HepG2 (cell line): ENCODE data around the gene AP1M1. TPM values are rescaled to one million over a fixed set of nuclear protein-coding genes. Genes with fewer than 3 reads are reported as not detected.

Source experiments
- ATAC-seq: fragments of 200-7000 bp; cut with Tn5 transposase; 3 replicates; pipeline ENCODE4 v1.9.1; 2020; ENCODE audit warnings: mild to moderate bottlenecking, moderate library complexity
- BruUV-seq: library from RNA; stranded (reverse); fragments of 400-500 nt; replicated peaks from 2 replicates; lab custom pipeline; 2021; lab: Mats Ljungman, UMichigan
- CTCF ChIA-PET: fragments of 300-600 bp; formaldehyde crosslinking; extraction: SDS; loops from one replicate; lab custom pipeline; 2021; ENCODE audit warnings: low total read pairs, inconsistent platforms, low intra/inter-chr PET ratio; lab: Yijun Ruan, JAX
- POLR2A ChIA-PET: fragments of 350-600 bp; sonication (Branson Sonifier 250); formaldehyde crosslinking; loops from one replicate; lab custom pipeline; 2020; ENCODE audit warnings: antibody characterized with exemption, inconsistent platforms; lab: Yijun Ruan, JAX
- DNase-seq: peaks from one replicate; pipeline ENCODE4 v3.0.0-alpha.2; 2015; ENCODE audit warnings: low spot score
- FAIRE-seq: peaks from 3 replicates; lab custom pipeline; 2011; peaks lifted over from hg19 to GRCh38; lab: Jason Lieb, UNC
- H2AFZ ChIP-seq: one replicate; pipeline ENCODE4 v1.6.1; 2011; ENCODE audit warnings: low read length, inconsistent platforms
- H3K27ac ChIP-seq: fragments of 300-600 bp; 3 replicates; pipeline ENCODE4 v1.8.0; 2011; ENCODE audit warnings: mixed run types, mild to moderate bottlenecking, mixed read lengths, low read length, inconsistent platforms; ENCODE audit not compliant: insufficient read depth; ENCODE audit errors: extremely low read length
- H3K27me3 ChIP-seq, 2 experiments: fragments of 200-600 bp in 1 of 2; 2 replicates in 1 of 2; 3 replicates in 1 of 2; pipeline versions ENCODE4 v1.6.0 to v1.8.0; 2011; ENCODE audit warnings: low read length in 2 of 2, mild to moderate bottlenecking in 2 of 2, moderate library complexity in 2 of 2, inconsistent platforms in 1 of 2; ENCODE audit not compliant: insufficient read depth in 2 of 2, control insufficient read depth in 1 of 2
- H3K36me3 ChIP-seq, 2 experiments: fragments of 200-600 bp in 1 of 2; replicated peaks in 1 of 2; 2 replicates in 1 of 2; 3 replicates in 1 of 2; pipeline versions ENCODE4 v1.5.1 to v1.8.0; 2011; ENCODE audit warnings: low read length in 2 of 2, inconsistent platforms in 1 of 2; ENCODE audit not compliant: insufficient read depth in 2 of 2, control insufficient read depth in 1 of 2
- H3K4me1 ChIP-seq: 2 replicates; pipeline ENCODE4 v1.5.1; 2012; ENCODE audit warnings: low read length, inconsistent platforms; ENCODE audit not compliant: insufficient read depth
- H3K4me2 ChIP-seq: 2 replicates; pipeline ENCODE4 v1.6.0; 2011; ENCODE audit warnings: low read depth, low read length, inconsistent platforms
- H3K4me3 ChIP-seq, 3 experiments: fragments of 200-600 bp in 1 of 3; sonication (generic), shearing (Covaris generic) in 1 of 3; replicated peaks in 1 of 3; 2 replicates each; pipeline ENCODE4 v1.5.1; 2011 to 2016; ENCODE audit warnings: low read length in 3 of 3, inconsistent platforms in 2 of 3, low read depth in 2 of 3, mild to moderate bottlenecking in 2 of 3, control low read depth in 1 of 3, mixed read lengths in 1 of 3; ENCODE audit not compliant: insufficient read depth in 1 of 3
- H3K79me2 ChIP-seq: one replicate; pipeline ENCODE4 v1.6.1; 2011; ENCODE audit warnings: low read length, inconsistent platforms; ENCODE audit not compliant: insufficient read depth
- H3K9ac ChIP-seq: 2 replicates; pipeline ENCODE4 v1.6.0; 2011; ENCODE audit warnings: mild to moderate bottlenecking, low read depth, low read length, inconsistent platforms; ENCODE audit not compliant: insufficient read depth
- H3K9me3 ChIP-seq: 2 replicates; pipeline ENCODE4 v1.5.1; 2012; ENCODE audit warnings: mild to moderate bottlenecking, low read length
- H4K20me1 ChIP-seq: 2 replicates; pipeline ENCODE4 v1.6.0; 2011; ENCODE audit warnings: inconsistent platforms, mild to moderate bottlenecking, low read length, moderate library complexity; ENCODE audit not compliant: insufficient read depth
- CC2D1A ChIP-seq: sonication (generic); formaldehyde crosslinking; IDR thresholded peaks from 2 replicates; pipeline ENCODE4 v1.8.1; 2023; ENCODE audit warnings: mild to moderate bottlenecking, missing genetic modification reagents
- CCDC6 ChIP-seq: sonication (generic); formaldehyde crosslinking; IDR thresholded peaks from 2 replicates; pipeline ENCODE4 v1.8.1; 2022; ENCODE audit warnings: mild to moderate bottlenecking, missing genetic modification reagents, moderate library complexity
- FOXA3 ChIP-seq: IDR thresholded peaks from 2 replicates; pipeline ENCODE4 v1.6.1; 2016; ENCODE audit warnings: missing genetic modification reagents, missing compliant biosample characterization
- HDAC6 ChIP-seq: fragments of 200-600 bp; sonication (generic); IDR thresholded peaks from 2 replicates; pipeline ENCODE4 v1.7.0; 2017; ENCODE audit warnings: mild to moderate bottlenecking, antibody characterized with exemption, low read length, low read depth
- SMAD1 ChIP-seq: sonication (generic); formaldehyde crosslinking; IDR thresholded peaks from 2 replicates; pipeline ENCODE4 v1.4.0; 2020; ENCODE audit warnings: missing genetic modification reagents, low read depth, mild to moderate bottlenecking, borderline replicate concordance
- ZEB1 ChIP-seq: IDR thresholded peaks from 2 replicates; pipeline ENCODE4 v1.6.1; 2012; ENCODE audit warnings: mild to moderate bottlenecking, low read depth, inconsistent platforms; ENCODE audit not compliant: insufficient replicate concordance
- WGBS: methylation state at CpG from one replicate; pipeline ENCODE4 v1.1.6; 2017; ENCODE audit warnings: low lambda C conversion rate; 5-methylcytosine and 5-hydroxymethylcytosine counted together
- in situ Hi-C: cut with HindIII; loops from 2 replicates; pipeline ENCODE4 v1.10.0; 2017; ENCODE audit warnings: low pct_unique_long_range_greater_than_20kb; ENCODE audit not compliant: extremely low pct_ligation_motif_present
- intact Hi-C: fragments of 100-400 bp; cut with micrococcal nuclease; formaldehyde crosslinking; loops from one replicate; pipeline ENCODE4 v1.10.0; 2022; ENCODE audit not compliant: unreplicated experiment
- polyA plus RNA-seq, 8 experiments: library from polyadenylated mRNA; depleted of rRNA in 3 of 8; stranded (reverse) in 7 of 8; unstranded in 1 of 8; fragments of >200 nt; fragmentation: Illumina TruSeq in 4 of 8; extraction: Trizol in 4 of 8; gene quantifications; 2 replicates each; pipeline versions ENCODE4 v1.2.1 to v1.2.3, GENCODE V29; 2011 to 2016; ENCODE audit warnings: low read depth in 4 of 8, missing spikeins in 1 of 8, mixed read lengths in 1 of 8; ENCODE audit not compliant: insufficient read depth in 1 of 8
- total RNA-seq, 5 experiments: library from RNA; depleted of rRNA; stranded (reverse); fragments of >200 nt; fragmentation: Illumina TruSeq; extraction: Trizol; gene quantifications; 2 replicates each; pipeline ENCODE4 v1.2.3, GENCODE V29; 2016; ENCODE audit warnings: low read depth in 1 of 5

The AP1M1 gene
- total and polyA plus RNA-seq, 2 of the 13 experiments (the other 11 are each of a cell fraction or from before 2014, with no cell fraction given), result 34.4 to 46.1 TPM

DNA sequence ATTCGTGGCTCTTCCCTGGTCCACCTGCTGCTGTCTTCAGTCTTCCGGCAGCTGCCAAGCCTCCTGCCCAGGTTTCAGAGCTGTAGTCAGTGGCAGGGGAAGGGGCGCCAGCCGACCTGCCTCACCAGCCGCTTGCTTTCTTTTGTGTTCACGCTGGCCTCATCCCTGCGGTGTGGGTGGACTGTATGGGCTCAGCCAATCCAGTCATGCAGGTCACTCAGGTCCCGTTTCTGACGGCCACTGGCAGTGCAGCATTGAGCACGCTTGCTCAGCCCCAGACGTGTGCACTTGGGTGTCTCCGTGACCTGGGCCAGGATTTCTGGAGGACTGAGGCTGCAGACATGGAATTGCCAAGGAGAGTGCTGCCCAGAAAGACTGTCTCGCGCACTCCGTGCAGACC is 26.0 kb downstream of the AP1M1 start:
- FAIRE-seq, result no peak

DNA sequence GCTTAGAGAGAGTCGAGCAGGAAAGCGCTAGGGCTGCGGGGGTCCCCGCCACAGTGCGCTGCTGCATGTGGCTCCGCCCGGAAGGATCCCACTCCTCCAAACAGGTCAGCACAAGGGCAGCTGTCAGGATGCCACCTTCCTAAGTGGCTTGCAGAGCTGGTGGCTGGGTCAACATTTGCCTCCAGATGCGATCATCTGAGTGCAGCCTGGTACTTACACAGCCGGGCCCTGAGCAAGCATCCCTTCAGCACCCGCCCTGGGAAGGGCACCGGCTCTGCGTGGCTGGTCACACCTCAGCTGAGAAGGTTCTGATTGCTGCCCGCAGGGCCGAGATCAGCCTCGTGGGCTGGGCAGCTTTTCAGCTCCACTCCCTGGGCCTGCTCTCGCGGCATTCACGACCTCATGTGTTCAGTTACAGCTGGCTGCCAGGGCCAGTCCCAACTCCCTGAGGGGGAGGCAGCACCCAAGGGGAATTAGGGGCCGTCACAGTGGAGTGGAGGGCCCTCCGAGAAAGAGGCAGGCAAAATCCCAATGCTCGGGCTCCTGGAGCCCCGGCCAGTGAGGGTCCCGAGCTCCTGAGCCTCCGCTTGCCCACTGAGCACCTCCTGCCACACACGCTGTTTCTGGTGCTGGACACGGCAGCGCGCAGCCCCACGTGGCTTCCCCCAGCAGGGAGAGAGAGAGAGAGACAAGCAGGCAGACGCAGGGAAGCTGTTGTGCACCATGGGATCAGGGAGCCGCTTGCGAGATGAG is 26.8 kb downstream of the AP1M1 start:
- WGBS, result 97% methylated on average over 23 of the region's 32 CpGs
- CTCF ChIA-PET, result no interaction called here
- peaks cover 19 to 63% of the 10 kb centered on the region in 2 experiments for H3K36me3 ChIP-seq
- H3K79me2 ChIP-seq, result no peaks in the 10 kb centered on the region
- H3K4me3 ChIP-seq, result no peak overlapping the region
- H3K4me1 ChIP-seq, result no peaks in the 10 kb centered on the region
- no peak for ATAC-seq
- DNase-seq, result no peak
- BruUV-seq, result no TSS peak
- POLR2A ChIA-PET, result no interaction called here
- intact Hi-C loops, result no loop called here
- H2AFZ ChIP-seq, result no peak overlapping the region
- no peak overlapping the region for H3K9ac ChIP-seq
- no peaks in the 10 kb centered on the region for H4K20me1 ChIP-seq
- H3K9me3 ChIP-seq, result peaks cover 23% of the 10 kb centered on the region
- TF ChIP-seq CC2D1A, result no peak
- TF ChIP-seq HDAC6, result no peak
- no peak for TF ChIP-seq SMAD1 (CRISPR knock-in tag)
- no peak for TF ChIP-seq CCDC6 (CRISPR knock-in tag)
- TF ChIP-seq, all 625 proteins: peak for 0
- in situ Hi-C loops, result no loop called here
- FAIRE-seq, result no peak
- no peak overlapping the region for H3K27ac ChIP-seq
- H3K27me3 ChIP-seq, result no peaks in the 10 kb centered on the region
- H3K4me2 ChIP-seq, result no peak overlapping the region

More for the DNA sequence above, 26.0 kb downstream of the AP1M1 start:
- Histone ChIP-seq H2AFZ (no peak overlapping the region), H3K9me3 (peaks cover 25% of the 10 kb centered on the region), H3K4me2 (no peak overlapping the region), H3K4me3 (no peak overlapping the region), H3K79me2 (no peaks in the 10 kb centered on the region), H3K27me3 (no peaks in the 10 kb centered on the region), H3K4me1 (no peaks in the 10 kb centered on the region), H4K20me1 (no peaks in the 10 kb centered on the region), H3K27ac (no peak overlapping the region), H3K9ac (no peak overlapping the region), H3K36me3 (peaks cover 14 to 57% of the 10 kb centered on the region in 2 experiments)
- WGBS, result 93% methylated on average over 6 of the region's 15 CpGs
- ChIA-PET CTCF (no interaction called here), POLR2A (no interaction called here)
- DNase-seq (no peak), ATAC-seq (no peak)
- TF ChIP-seq ZEB1, result no peak
- TF ChIP-seq FOXA3 (CRISPR knock-in tag), result no peak
- intact Hi-C loops, result no loop called here
- no TSS peak for BruUV-seq
- in situ Hi-C loops, result no loop called here
